GM18526 (cell line): Measurements from ENCODE around the gene PRSS8.

Experiments
- POLR2A ChIP-seq: IDR thresholded peaks from 3 replicates; pipeline ENCODE4 v1.6.1; 2011; ENCODE audit not compliant: insufficient read length; ENCODE audit errors: extremely low read depth

Gene PRSS8

GRCh38 chr16:31148281-31148728 is 12.8 kb upstream of the PRSS8 start:
- TF ChIP-seq POLR2A: no peak

- TF ChIP-seq POLR2A: no peak
Observed at GRCh38 chr16:31147574-31147973, 12.0 kb upstream of the PRSS8 start.

GRCh38 chr16:31145398-31145990 is 10.0 kb upstream of the PRSS8 start:
- no peak for TF ChIP-seq POLR2A

- no peak for TF ChIP-seq POLR2A
Observed at GRCh38 chr16:31143694-31144148, 8.2 kb upstream of the PRSS8 start.

GRCh38 chr16:31143011-31143693 is 7.6 kb upstream of the PRSS8 start:
- no peak for TF ChIP-seq POLR2A

- no peak for TF ChIP-seq POLR2A
Observed at GRCh38 chr16:31142109-31143010, 6.8 kb upstream of the PRSS8 start.

GRCh38 chr16:31141489-31142108 is 6.1 kb upstream of the PRSS8 start:
- no peak for TF ChIP-seq POLR2A

- no peak for TF ChIP-seq POLR2A
Observed at GRCh38 chr16:31138621-31139578, 3.4 kb upstream of the PRSS8 start.

GRCh38 chr16:31136287-31136662 is 748 bp upstream of the PRSS8 start:
- no peak for TF ChIP-seq POLR2A

- TF ChIP-seq POLR2A: no peak
Observed at GRCh38 chr16:31134625-31135534, 647 bp downstream of the PRSS8 start.

- no peak for TF ChIP-seq POLR2A
Observed at GRCh38 chr16:31134091-31134571, 1.4 kb downstream of the PRSS8 start.

GRCh38 chr16:31133046-31133501 is 2.5 kb downstream of the PRSS8 start:
- TF ChIP-seq POLR2A: no peak
